GM12878 (cell line): ENCODE measurements around the gene FYB1. TPM values are rescaled to one million over a fixed set of nuclear protein-coding genes. Genes with fewer than 3 reads are reported as not detected.

Experiments
- ATAC-seq: fragments of 200-7000 bp; cut with Tn5 transposase; 3 replicates; pipeline ENCODE4 v1.9.1; 2020; ENCODE audit warnings: mild to moderate bottlenecking, moderate library complexity
- BruUV-seq: library from RNA; stranded (reverse); fragments of 400-500 nt; replicated peaks from 2 replicates; lab custom pipeline; 2021; lab: Mats Ljungman, UMichigan
- CTCF ChIA-PET: fragments of 300-600 bp; sonication (Branson Sonifier 250); formaldehyde crosslinking; extraction: SDS; loops from one replicate; lab custom pipeline; 2021; ENCODE audit warnings: inconsistent platforms; lab: Yijun Ruan, JAX
- POLR2A ChIA-PET: fragments of 350-600 bp; formaldehyde crosslinking; extraction: SDS; loops from one replicate; lab custom pipeline; 2021; ENCODE audit warnings: inconsistent platforms; lab: Charles Lee
- RAD21 ChIA-PET: fragments of 300-600 bp; sonication (Branson Sonifier 250); formaldehyde crosslinking; loops from one replicate; lab custom pipeline; 2023; ENCODE audit warnings: antibody characterized with exemption; ENCODE audit not compliant: unreplicated experiment; lab: Charles Lee
- SMC1A ChIA-PET: fragments of 300-600 bp; sonication (Branson Sonifier 250); formaldehyde crosslinking; loops from one replicate; lab custom pipeline; 2023; ENCODE audit not compliant: unreplicated experiment, uncharacterized antibody; lab: Charles Lee
- DNase-seq: peaks from one replicate; pipeline ENCODE4 v3.0.0-alpha.2; 2011; ENCODE audit warnings: low read depth, low spot score
- FAIRE-seq: peaks from 3 replicates; lab custom pipeline; 2011; peaks lifted over from hg19 to GRCh38; lab: Jason Lieb, UNC
- H2AFZ ChIP-seq: 2 replicates; pipeline ENCODE4 v1.6.0; 2011; ENCODE audit warnings: low read depth, low read length, control low read depth; ENCODE audit not compliant: control insufficient read depth
- H3K27ac ChIP-seq: 2 replicates; pipeline ENCODE4 v1.5.1; 2011; ENCODE audit warnings: control low read depth; ENCODE audit not compliant: control insufficient read depth, insufficient read depth
- H3K27me3 ChIP-seq, 2 experiments: replicated peaks in 1 of 2; 2 replicates each; pipeline versions ENCODE4 v1.6.0 to v1.6.1; 2011; ENCODE audit warnings: low read length in 1 of 2; ENCODE audit not compliant: control insufficient read depth in 2 of 2, insufficient read depth in 2 of 2
- H3K36me3 ChIP-seq, 2 experiments: 2 replicates each; pipeline ENCODE4 v1.5.1; 2011; ENCODE audit warnings: low read length in 1 of 2; ENCODE audit not compliant: control insufficient read depth in 2 of 2, insufficient read depth in 2 of 2
- H3K4me1 ChIP-seq: 2 replicates; pipeline ENCODE4 v1.6.1; 2011; ENCODE audit warnings: mild to moderate bottlenecking, low read length, moderate library complexity, mixed read lengths; ENCODE audit not compliant: control insufficient read depth, insufficient read depth
- H3K4me2 ChIP-seq: 2 replicates; pipeline ENCODE4 v1.6.0; 2011; ENCODE audit warnings: control low read depth; ENCODE audit not compliant: control insufficient read depth, insufficient read depth
- H3K4me3 ChIP-seq: fragments of 200-600 bp; sonication (generic); 2 replicates; pipeline ENCODE4 v1.5.1; 2016
- H3K79me2 ChIP-seq: 2 replicates; pipeline ENCODE4 v1.6.0; 2011; ENCODE audit warnings: low read length; ENCODE audit not compliant: control insufficient read depth, insufficient read depth
- H3K9ac ChIP-seq: 2 replicates; pipeline ENCODE4 v1.8.0; 2011; ENCODE audit warnings: low read length, control low read depth, mixed read lengths; ENCODE audit not compliant: control insufficient read depth, insufficient read depth
- H3K9me3 ChIP-seq: replicated peaks from 3 replicates; pipeline ENCODE4 v1.5.1; 2011; ENCODE audit warnings: mild to moderate bottlenecking, low read length; ENCODE audit not compliant: control insufficient read depth, insufficient read depth
- H4K20me1 ChIP-seq: 2 replicates; pipeline ENCODE4 v1.6.0; 2011; ENCODE audit not compliant: control insufficient read depth, insufficient read depth
- BHLHE40 ChIP-seq, 2 experiments: fragments of 450-650 bp in 1 of 2; IDR thresholded peaks; 2 replicates each; pipeline ENCODE4 v1.6.1; 2011 to 2017; ENCODE audit warnings: low read depth in 2 of 2, borderline replicate concordance in 1 of 2, improper control_type of control experiment in 1 of 2, low read length in 1 of 2, mild to moderate bottlenecking in 1 of 2
- BMI1 ChIP-seq: fragments of 450-650 bp; IDR thresholded peaks from 2 replicates; pipeline ENCODE4 v1.6.1; 2016; ENCODE audit warnings: mild to moderate bottlenecking, moderate library complexity, borderline replicate concordance
- CBFB ChIP-seq: IDR thresholded peaks from 2 replicates; pipeline ENCODE4 v1.6.1; 2016; ENCODE audit warnings: antibody characterized with exemption, low read depth
- IRF5 ChIP-seq: fragments of 450-650 bp; IDR thresholded peaks from 2 replicates; pipeline ENCODE4 v1.6.1; 2017; ENCODE audit warnings: borderline replicate concordance
- MEF2B ChIP-seq: fragments of 450-650 bp; IDR thresholded peaks from 2 replicates; pipeline ENCODE4 v1.6.1; 2018; ENCODE audit warnings: mild to moderate bottlenecking, moderate library complexity; ENCODE audit not compliant: partially characterized antibody, poor library complexity, severe bottlenecking
- MTA2 ChIP-seq: fragments of 450-650 bp; IDR thresholded peaks from 2 replicates; pipeline ENCODE4 v1.6.1; 2016; ENCODE audit warnings: low read depth, mild to moderate bottlenecking, moderate library complexity
- MXI1 ChIP-seq: fragments of 150-350 bp; IDR thresholded peaks from 2 replicates; pipeline ENCODE4 v1.6.1; 2011; ENCODE audit warnings: low read depth, mild to moderate bottlenecking, inconsistent platforms, low read length, improper control_type of control experiment
- NBN ChIP-seq: fragments of 450-650 bp; IDR thresholded peaks from 2 replicates; pipeline ENCODE4 v1.6.1; 2016
- POLR2AphosphoS2 ChIP-seq: IDR thresholded peaks from 2 replicates; pipeline ENCODE4 v1.6.1; 2011; ENCODE audit warnings: low read depth, mild to moderate bottlenecking, low read length, improper control_type of control experiment, moderate library complexity
- RFX5 ChIP-seq: IDR thresholded peaks from 2 replicates; pipeline ENCODE4 v1.6.1; 2011; ENCODE audit warnings: low read depth, low read length, improper control_type of control experiment
- SMARCA5 ChIP-seq: fragments of 450-650 bp; IDR thresholded peaks from 2 replicates; pipeline ENCODE4 v1.6.1; 2017; ENCODE audit warnings: mild to moderate bottlenecking
- SUZ12 ChIP-seq: fragments of 200-600 bp; sonication (generic); IDR thresholded peaks from one replicate; pipeline ENCODE4 v1.6.1; 2018; ENCODE audit warnings: antibody characterized with exemption, mild to moderate bottlenecking; ENCODE audit not compliant: unreplicated experiment
- in situ Hi-C: fragments of 300-500 bp; cut with MboI; formaldehyde crosslinking; loops from 9 replicates; pipeline ENCODE4 v1.14.3; 2018; ENCODE audit warnings: mixed read lengths
- intact Hi-C: fragments of 100-400 bp; cut with micrococcal nuclease; formaldehyde crosslinking; loops from one replicate; pipeline ENCODE4 v1.14.2; 2022; ENCODE audit not compliant: unreplicated experiment
- polyA plus RNA-seq, 11 experiments: library from polyadenylated mRNA; depleted of rRNA in 4 of 11; unstranded in 6 of 11; stranded (reverse) in 5 of 11; fragments of >200 nt; fragmentation: Nextera tagmentation in 4 of 11; fragmentation: Illumina TruSeq in 1 of 11; extraction: Ambion mirVana in 4 of 11; extraction: Trizol in 1 of 11; gene quantifications; 1 replicate in 1 of 11; 2 replicates in 10 of 11; pipeline versions ENCODE4 v1.2.1 to v1.2.3, GENCODE V29; 2011 to 2016; ENCODE audit warnings: inconsistent platforms in 2 of 11, missing spikeins in 2 of 11, low read depth in 1 of 11
- total RNA-seq, 4 experiments: library from RNA; depleted of rRNA in 3 of 4; stranded (reverse); fragments of >200 nt in 3 of 4; fragmentation: Illumina TruSeq in 1 of 4; extraction: Trizol in 1 of 4; gene quantifications; 2 replicates each; pipeline versions ENCODE4 v1.2.1 to v1.2.3, GENCODE V29; 2013 to 2021

Gene FYB1
- total and polyA plus RNA-seq, 10 of the 15 experiments (the other 5 are each of a cell fraction or from before 2014, with no cell fraction given): 0.06 to 4.3 (median 0.25) TPM; not detected in 2

- Histone ChIP-seq H3K4me2 (no peak overlapping the region), H3K36me3 (peaks cover 2 to 5% of the 10 kb centered on the region in 2 experiments), H3K4me3 (no peak overlapping the region), H3K27me3 (no peaks in the 10 kb centered on the region), H3K79me2 (peaks cover 50% of the 10 kb centered on the region), H4K20me1 (no peaks in the 10 kb centered on the region), H3K9ac (no peak overlapping the region), H2AFZ (no peak overlapping the region), H3K9me3 (peaks cover 15% of the 10 kb centered on the region), H3K4me1 (peaks cover 8% of the 10 kb centered on the region; the same call in 1 of the 2 replicates), H3K27ac (no peak overlapping the region)
- ATAC-seq (no peak), FAIRE-seq (no peak), DNase-seq (no peak)
- in situ Hi-C loops: no loop called here
- ChIA-PET POLR2A (interaction anchor here (1.2 kb wide), 1 partner anchor 10 kb away, joined by 3 read pairs; no protein-coding TSS in a partner anchor), CTCF (interaction anchor here (0.8 to 3.9 kb wide), 3 partner anchors 10 to 57 kb away, joined by 3 to 18 read pairs (median 6); no protein-coding TSS in a partner anchor), RAD21 (no interaction called here), SMC1A (interaction anchor here (1.0 to 4.0 kb wide), 5 partner anchors 9 to 235 kb away, joined by 3 to 22 read pairs (median 5); no protein-coding TSS in a partner anchor)
- no peak for TF ChIP-seq BHLHE40 (IDR thresholded peaks at IDR 0.05; ENCODE audit: borderline replicate concordance in 1 of 2, low read depth in 2 of 2, low read length in 1 of 2)
- TF ChIP-seq MTA2: no peak
- TF ChIP-seq IRF5: no peak
- no peak for TF ChIP-seq MXI1
- no peak for TF ChIP-seq NBN
- no peak for TF ChIP-seq BMI1
- TF ChIP-seq CBFB: no peak
- no peak for TF ChIP-seq RFX5
- TF ChIP-seq SMARCA5: no peak
- no peak for TF ChIP-seq POLR2AphosphoS2
- no peak for TF ChIP-seq MEF2B
- TF ChIP-seq SUZ12: no peak
- no TSS peak for BruUV-seq
- intact Hi-C loops: no loop called here
Observed at GRCh38 chr5:39062530-39062929, 156.8 kb downstream of the FYB1 start.
